GM12878 (cell line): Measurements from ENCODE around the gene ANKRD44. TPM values are rescaled to one million over a fixed set of nuclear protein-coding genes. Genes with fewer than 3 reads are reported as not detected.

Experiments
- ATAC-seq: fragments of 200-7000 bp; cut with Tn5 transposase; 3 replicates; pipeline ENCODE4 v1.9.1; 2020; ENCODE audit warnings: mild to moderate bottlenecking, moderate library complexity
- BruUV-seq: library from RNA; stranded (reverse); fragments of 400-500 nt; replicated peaks from 2 replicates; lab custom pipeline; 2021; lab: Mats Ljungman, UMichigan
- CTCF ChIA-PET: fragments of 300-600 bp; sonication (Branson Sonifier 250); formaldehyde crosslinking; extraction: SDS; loops from one replicate; lab custom pipeline; 2021; ENCODE audit warnings: inconsistent platforms; lab: Yijun Ruan, JAX
- POLR2A ChIA-PET: fragments of 350-600 bp; formaldehyde crosslinking; extraction: SDS; loops from one replicate; lab custom pipeline; 2021; ENCODE audit warnings: inconsistent platforms; lab: Charles Lee
- RAD21 ChIA-PET: fragments of 300-600 bp; sonication (Branson Sonifier 250); formaldehyde crosslinking; loops from one replicate; lab custom pipeline; 2023; ENCODE audit warnings: antibody characterized with exemption; ENCODE audit not compliant: unreplicated experiment; lab: Charles Lee
- SMC1A ChIA-PET: fragments of 300-600 bp; sonication (Branson Sonifier 250); formaldehyde crosslinking; loops from one replicate; lab custom pipeline; 2023; ENCODE audit not compliant: unreplicated experiment, uncharacterized antibody; lab: Charles Lee
- DNase-seq: peaks from one replicate; pipeline ENCODE4 v3.0.0-alpha.2; 2011; ENCODE audit warnings: low read depth, low spot score
- FAIRE-seq: peaks from 3 replicates; lab custom pipeline; 2011; peaks lifted over from hg19 to GRCh38; lab: Jason Lieb, UNC
- H2AFZ ChIP-seq: 2 replicates; pipeline ENCODE4 v1.6.0; 2011; ENCODE audit warnings: low read depth, low read length, control low read depth; ENCODE audit not compliant: control insufficient read depth
- H3K27ac ChIP-seq: 2 replicates; pipeline ENCODE4 v1.5.1; 2011; ENCODE audit warnings: control low read depth; ENCODE audit not compliant: control insufficient read depth, insufficient read depth
- H3K27me3 ChIP-seq, 2 experiments: replicated peaks in 1 of 2; 2 replicates each; pipeline versions ENCODE4 v1.6.0 to v1.6.1; 2011; ENCODE audit warnings: low read length in 1 of 2; ENCODE audit not compliant: control insufficient read depth in 2 of 2, insufficient read depth in 2 of 2
- H3K36me3 ChIP-seq, 2 experiments: 2 replicates each; pipeline ENCODE4 v1.5.1; 2011; ENCODE audit warnings: low read length in 1 of 2; ENCODE audit not compliant: control insufficient read depth in 2 of 2, insufficient read depth in 2 of 2
- H3K4me1 ChIP-seq: 2 replicates; pipeline ENCODE4 v1.6.1; 2011; ENCODE audit warnings: mild to moderate bottlenecking, low read length, moderate library complexity, mixed read lengths; ENCODE audit not compliant: control insufficient read depth, insufficient read depth
- H3K4me2 ChIP-seq: 2 replicates; pipeline ENCODE4 v1.6.0; 2011; ENCODE audit warnings: control low read depth; ENCODE audit not compliant: control insufficient read depth, insufficient read depth
- H3K4me3 ChIP-seq: fragments of 200-600 bp; sonication (generic); 2 replicates; pipeline ENCODE4 v1.5.1; 2016
- H3K79me2 ChIP-seq: 2 replicates; pipeline ENCODE4 v1.6.0; 2011; ENCODE audit warnings: low read length; ENCODE audit not compliant: control insufficient read depth, insufficient read depth
- H3K9ac ChIP-seq: 2 replicates; pipeline ENCODE4 v1.8.0; 2011; ENCODE audit warnings: low read length, control low read depth, mixed read lengths; ENCODE audit not compliant: control insufficient read depth, insufficient read depth
- H3K9me3 ChIP-seq: replicated peaks from 3 replicates; pipeline ENCODE4 v1.5.1; 2011; ENCODE audit warnings: mild to moderate bottlenecking, low read length; ENCODE audit not compliant: control insufficient read depth, insufficient read depth
- H4K20me1 ChIP-seq: 2 replicates; pipeline ENCODE4 v1.6.0; 2011; ENCODE audit not compliant: control insufficient read depth, insufficient read depth
- BCLAF1 ChIP-seq: fragments of 450-650 bp; IDR thresholded peaks from 2 replicates; pipeline ENCODE4 v1.6.1; 2017; ENCODE audit warnings: antibody characterized with exemption, mild to moderate bottlenecking, moderate library complexity
- FOS ChIP-seq: IDR thresholded peaks from 3 replicates; pipeline ENCODE4 v1.6.1; 2011; ENCODE audit warnings: borderline replicate concordance; ENCODE audit not compliant: insufficient read length; ENCODE audit errors: extremely low read depth
- IRF4 ChIP-seq: IDR thresholded peaks from 2 replicates; pipeline ENCODE4 v1.6.1; 2011; ENCODE audit warnings: low read depth, low read length
- SRF ChIP-seq, 2 experiments: IDR thresholded peaks; 2 replicates each; pipeline ENCODE4 v1.6.1; 2011; ENCODE audit warnings: low read depth in 2 of 2, low read length in 2 of 2, mild to moderate bottlenecking in 1 of 2, moderate library complexity in 1 of 2
- WGBS: methylation state at CpG from one replicate; pipeline ENCODE4 v1.1.6; 2016; ENCODE audit warnings: low lambda C conversion rate; ENCODE audit not compliant: insufficient replicate concordance, insufficient coverage; ENCODE audit errors: missing lambda C conversion rate; 5-methylcytosine and 5-hydroxymethylcytosine counted together
- in situ Hi-C: fragments of 300-500 bp; cut with MboI; formaldehyde crosslinking; loops from 9 replicates; pipeline ENCODE4 v1.14.3; 2018; ENCODE audit warnings: mixed read lengths
- intact Hi-C: fragments of 100-400 bp; cut with micrococcal nuclease; formaldehyde crosslinking; loops from one replicate; pipeline ENCODE4 v1.14.2; 2022; ENCODE audit not compliant: unreplicated experiment
- polyA plus RNA-seq, 11 experiments: library from polyadenylated mRNA; depleted of rRNA in 4 of 11; unstranded in 6 of 11; stranded (reverse) in 5 of 11; fragments of >200 nt; fragmentation: Nextera tagmentation in 4 of 11; fragmentation: Illumina TruSeq in 1 of 11; extraction: Ambion mirVana in 4 of 11; extraction: Trizol in 1 of 11; gene quantifications; 1 replicate in 1 of 11; 2 replicates in 10 of 11; pipeline versions ENCODE4 v1.2.1 to v1.2.3, GENCODE V29; 2011 to 2016; ENCODE audit warnings: inconsistent platforms in 2 of 11, missing spikeins in 2 of 11, low read depth in 1 of 11
- total RNA-seq, 4 experiments: library from RNA; depleted of rRNA in 3 of 4; stranded (reverse); fragments of >200 nt in 3 of 4; fragmentation: Illumina TruSeq in 1 of 4; extraction: Trizol in 1 of 4; gene quantifications; 2 replicates each; pipeline versions ENCODE4 v1.2.1 to v1.2.3, GENCODE V29; 2013 to 2021
- TF ChIP-seq, protein P1 (sequence below): IDR thresholded peaks from 2 replicates; pipeline ENCODE4 v1.6.1; 2012; ENCODE audit warnings: mild to moderate bottlenecking, low read depth, low read length

Gene ANKRD44
- total and polyA plus RNA-seq, 10 of the 15 experiments (the other 5 are each of a cell fraction or from before 2014, with no cell fraction given), result 19.1 to 99.1 (median 59.6) TPM

DNA sequence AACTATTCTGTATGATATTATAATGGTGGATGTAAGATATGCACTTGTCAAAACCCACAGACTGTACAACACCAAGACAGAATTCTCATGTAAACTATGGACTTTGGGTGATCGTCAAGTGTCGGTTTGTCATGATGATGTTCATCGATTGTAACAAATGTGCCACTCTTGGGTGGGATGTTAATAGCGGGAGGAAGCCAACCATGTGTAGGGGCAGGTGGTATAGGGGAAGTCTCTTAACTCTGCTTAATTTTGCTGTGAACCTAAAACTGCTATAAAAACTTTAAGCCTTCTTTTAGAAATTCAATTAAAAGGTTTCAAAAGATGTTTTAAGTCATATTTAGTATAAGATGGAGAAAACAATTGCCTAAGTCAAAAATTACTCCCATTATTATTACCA is 139.0 kb downstream of the ANKRD44 start:
- Histone ChIP-seq H3K4me2 (no peak overlapping the region), H3K36me3 (peaks cover 1 to 12% of the 10 kb centered on the region in 2 experiments; a peak in 2 of 4 replicates), H3K9ac (no peak overlapping the region), H3K27ac (no peak overlapping the region), H2AFZ (no peak overlapping the region), H3K27me3 (no peaks in the 10 kb centered on the region), H4K20me1 (no peaks in the 10 kb centered on the region), H3K79me2 (peaks cover 11% of the 10 kb centered on the region), H3K4me3 (no peak overlapping the region), H3K9me3 (no peaks in the 10 kb centered on the region), H3K4me1 (peaks cover 10% of the 10 kb centered on the region)
- in situ Hi-C loops (no loop called here), intact Hi-C loops (loop anchor here (10.0 kb wide), 1 partner anchor 613 kb away; the partner anchor contains the start of gene BOLL)
- FAIRE-seq, result no peak
- ChIA-PET CTCF (interaction anchor here (0.9 to 10.9 kb wide), 8 partner anchors 10 to 140 kb away, joined by 3 to 398 read pairs (median 32); no protein-coding TSS in a partner anchor), RAD21 (interaction anchor here (1.1 to 6.6 kb wide), 4 partner anchors 9 to 137 kb away, joined by 3 to 207 read pairs (median 4); no protein-coding TSS in a partner anchor), POLR2A (no interaction called here), SMC1A (interaction anchor here (0.8 to 20.9 kb wide), 11 partner anchors 10 to 138 kb away, joined by 3 to 478 read pairs (median 4); no protein-coding TSS in a partner anchor)
- 46% methylated on average over 4 of the region's 4 CpGs for WGBS
- BruUV-seq, result no TSS peak
- DNase-seq, result no peak
- no peak for ATAC-seq
- no peak for TF ChIP-seq FOS
- TF ChIP-seq SRF (IDR thresholded peaks at IDR 0.05; ENCODE audit: low read depth in 2 of 2, low read length in 2 of 2), result no peak
- TF ChIP-seq BCLAF1, result no peak
- no peak for TF ChIP-seq IRF4
- TF ChIP-seq, protein P1, sequence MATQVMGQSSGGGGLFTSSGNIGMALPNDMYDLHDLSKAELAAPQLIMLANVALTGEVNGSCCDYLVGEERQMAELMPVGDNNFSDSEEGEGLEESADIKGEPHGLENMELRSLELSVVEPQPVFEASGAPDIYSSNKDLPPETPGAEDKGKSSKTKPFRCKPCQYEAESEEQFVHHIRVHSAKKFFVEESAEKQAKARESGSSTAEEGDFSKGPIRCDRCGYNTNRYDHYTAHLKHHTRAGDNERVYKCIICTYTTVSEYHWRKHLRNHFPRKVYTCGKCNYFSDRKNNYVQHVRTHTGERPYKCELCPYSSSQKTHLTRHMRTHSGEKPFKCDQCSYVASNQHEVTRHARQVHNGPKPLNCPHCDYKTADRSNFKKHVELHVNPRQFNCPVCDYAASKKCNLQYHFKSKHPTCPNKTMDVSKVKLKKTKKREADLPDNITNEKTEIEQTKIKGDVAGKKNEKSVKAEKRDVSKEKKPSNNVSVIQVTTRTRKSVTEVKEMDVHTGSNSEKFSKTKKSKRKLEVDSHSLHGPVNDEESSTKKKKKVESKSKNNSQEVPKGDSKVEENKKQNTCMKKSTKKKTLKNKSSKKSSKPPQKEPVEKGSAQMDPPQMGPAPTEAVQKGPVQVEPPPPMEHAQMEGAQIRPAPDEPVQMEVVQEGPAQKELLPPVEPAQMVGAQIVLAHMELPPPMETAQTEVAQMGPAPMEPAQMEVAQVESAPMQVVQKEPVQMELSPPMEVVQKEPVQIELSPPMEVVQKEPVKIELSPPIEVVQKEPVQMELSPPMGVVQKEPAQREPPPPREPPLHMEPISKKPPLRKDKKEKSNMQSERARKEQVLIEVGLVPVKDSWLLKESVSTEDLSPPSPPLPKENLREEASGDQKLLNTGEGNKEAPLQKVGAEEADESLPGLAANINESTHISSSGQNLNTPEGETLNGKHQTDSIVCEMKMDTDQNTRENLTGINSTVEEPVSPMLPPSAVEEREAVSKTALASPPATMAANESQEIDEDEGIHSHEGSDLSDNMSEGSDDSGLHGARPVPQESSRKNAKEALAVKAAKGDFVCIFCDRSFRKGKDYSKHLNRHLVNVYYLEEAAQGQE, result no peak
